A549 (cell line): ENCODE results near the gene MTERF1. TPM values are rescaled to one million over a fixed set of nuclear protein-coding genes. Genes with fewer than 3 reads are reported as not detected.

Source experiments
- ATAC-seq, 2 experiments: fragments of 200-7000 bp in 1 of 2; fragments of >200 bp in 1 of 2; cut with Nextera tagmentation in 1 of 2; cut with Tn5 transposase in 1 of 2; 3 replicates each; pipeline versions ENCODE4 v1.8.0 to v1.9.1; 2018 to 2020; ENCODE audit warnings: mild to moderate bottlenecking in 1 of 2, moderate library complexity in 1 of 2
- CTCF ChIA-PET: fragments of 300-600 bp; sonication (Branson Sonifier 250); formaldehyde crosslinking; extraction: SDS; loops from one replicate; lab custom pipeline; 2021; ENCODE audit warnings: antibody characterized with exemption, inconsistent platforms; lab: Yijun Ruan, JAX
- POLR2A ChIA-PET: fragments of 350-600 bp; formaldehyde crosslinking; extraction: SDS; loops from one replicate; lab custom pipeline; 2021; ENCODE audit warnings: antibody characterized with exemption, inconsistent platforms; lab: Yijun Ruan, JAX
- DNase-seq, 2 experiments: peaks; one replicate each; pipeline versions ENCODE4 v3.0.0 to v3.0.0-alpha.2; 2011 to 2016; ENCODE audit warnings: low read depth in 1 of 2, low spot score in 1 of 2
- FAIRE-seq: peaks from 2 replicates; lab custom pipeline; 2011; peaks lifted over from hg19 to GRCh38; lab: Jason Lieb, UNC
- H3K27ac ChIP-seq, 2 experiments: fragments of >200 bp; sonication (Bioruptor Twin); formaldehyde crosslinking; 3 replicates each; pipeline ENCODE4 v1.5.1; 2016 to 2017
- H3K4me1 ChIP-seq: fragments of >200 bp; sonication (Bioruptor Twin); formaldehyde crosslinking; 3 replicates; pipeline ENCODE4 v1.6.1; 2016
- H3K4me2 ChIP-seq: fragments of >200 bp; sonication (Bioruptor Twin); formaldehyde crosslinking; 3 replicates; pipeline ENCODE4 v1.6.1; 2016
- H3K4me3 ChIP-seq: fragments of >200 bp; sonication (Bioruptor Twin); formaldehyde crosslinking; 3 replicates; pipeline ENCODE4 v1.5.1; 2016
- H3K9me3 ChIP-seq: fragments of >200 bp; sonication (Bioruptor Twin); formaldehyde crosslinking; 3 replicates; pipeline ENCODE4 v1.6.1; 2016
- CBX2 ChIP-seq: fragments of 200-600 bp; sonication (generic); IDR thresholded peaks from 2 replicates; pipeline ENCODE4 v1.6.1; 2016; ENCODE audit warnings: low read depth, mild to moderate bottlenecking, borderline replicate concordance
- CBX8 ChIP-seq: fragments of 200-600 bp; sonication (generic); IDR thresholded peaks from 2 replicates; pipeline ENCODE4 v1.6.1; 2016
- CHD2 ChIP-seq: fragments of 150-350 bp; IDR thresholded peaks from 2 replicates; pipeline ENCODE4 v1.6.1; 2014; ENCODE audit warnings: low read length; ENCODE audit not compliant: partially characterized antibody
- EHF ChIP-seq: fragments of 250-450 bp; sonication (Bioruptor Pico); IDR thresholded peaks from 2 replicates; pipeline ENCODE4 v1.5.0; 2020; ENCODE audit warnings: mild to moderate bottlenecking
- EHMT2 ChIP-seq: fragments of 200-600 bp; sonication (generic); IDR thresholded peaks from 2 replicates; pipeline ENCODE4 v1.6.1; 2016; ENCODE audit warnings: antibody characterized with exemption, low read depth, mild to moderate bottlenecking, moderate library complexity
- EP300 ChIP-seq, 2 experiments: fragments of >200 bp; sonication (Bioruptor Twin); formaldehyde crosslinking; IDR thresholded peaks; 2 replicates in 1 of 2; 3 replicates in 1 of 2; pipeline ENCODE4 v1.6.1; 2016 to 2017
- FOXS1 ChIP-seq: fragments of 250-450 bp; sonication (Bioruptor Pico); IDR thresholded peaks from 2 replicates; pipeline ENCODE4 v1.5.0; 2020; ENCODE audit warnings: mild to moderate bottlenecking, moderate library complexity
- HDAC2 ChIP-seq: fragments of 200-600 bp; sonication (generic); IDR thresholded peaks from 2 replicates; pipeline ENCODE4 v1.6.1; 2016
- HOXA7 ChIP-seq: fragments of 250-450 bp; sonication (Bioruptor Pico); IDR thresholded peaks from 2 replicates; pipeline ENCODE4 v1.5.0; 2020; ENCODE audit warnings: mild to moderate bottlenecking, moderate library complexity
- HOXB5 ChIP-seq: fragments of 250-450 bp; sonication (Bioruptor Pico); IDR thresholded peaks from 2 replicates; pipeline ENCODE4 v1.5.0; 2020; ENCODE audit warnings: mild to moderate bottlenecking, moderate library complexity
- JUN ChIP-seq, 2 experiments: fragments of >200 bp; sonication (Bioruptor Twin); formaldehyde crosslinking; IDR thresholded peaks; 2 replicates in 1 of 2; 3 replicates in 1 of 2; pipeline ENCODE4 v1.6.1; 2016 to 2017
- MAFK ChIP-seq: fragments of 450-650 bp; IDR thresholded peaks from 2 replicates; pipeline ENCODE4 v1.6.1; 2014; ENCODE audit not compliant: partially characterized antibody
- MYC ChIP-seq: IDR thresholded peaks from 2 replicates; pipeline ENCODE4 v1.6.1; 2012; ENCODE audit warnings: mild to moderate bottlenecking, inconsistent platforms, low read length, improper control_type of control experiment, borderline replicate concordance
- NR3C1 ChIP-seq: fragments of >200 bp; sonication (Bioruptor Twin); formaldehyde crosslinking; IDR thresholded peaks from 3 replicates; pipeline ENCODE4 v1.6.1; 2017
- PHF8 ChIP-seq: fragments of 200-600 bp; sonication (generic); IDR thresholded peaks from 2 replicates; pipeline ENCODE4 v1.6.1; 2016; ENCODE audit warnings: low read depth, mild to moderate bottlenecking, antibody characterized with exemption, moderate library complexity, borderline replicate concordance
- POLR2A ChIP-seq: IDR thresholded peaks from 2 replicates; pipeline ENCODE4 v1.6.1; 2012; ENCODE audit warnings: mild to moderate bottlenecking, low read length
- POLR2AphosphoS2 ChIP-seq: conservative IDR thresholded peaks from 2 replicates; pipeline ENCODE4 v1.6.1; 2012; ENCODE audit warnings: low read length, improper control_type of control experiment, inconsistent platforms
- SMC3 ChIP-seq: fragments of >200 bp; sonication (Bioruptor Twin); formaldehyde crosslinking; IDR thresholded peaks from 3 replicates; pipeline ENCODE4 v1.6.1; 2018; ENCODE audit warnings: inconsistent platforms
- TP53 ChIP-seq: fragments of 250-450 bp; sonication (Bioruptor Pico); IDR thresholded peaks from 2 replicates; pipeline ENCODE4 v1.5.0; 2021; ENCODE audit warnings: mild to moderate bottlenecking, moderate library complexity
- ZC3H11A ChIP-seq: fragments of 450-650 bp; IDR thresholded peaks from 2 replicates; pipeline ENCODE4 v1.6.1; 2014; ENCODE audit warnings: antibody characterized with exemption, mild to moderate bottlenecking
- ZFP36 ChIP-seq: fragments of 450-650 bp; IDR thresholded peaks from 2 replicates; pipeline ENCODE4 v1.6.1; 2014; ENCODE audit warnings: borderline replicate concordance; ENCODE audit not compliant: partially characterized antibody
- ZNF302 ChIP-seq: fragments of 250-450 bp; sonication (Bioruptor Pico); IDR thresholded peaks from 2 replicates; pipeline ENCODE4 v1.9.0; 2021; ENCODE audit warnings: inconsistent platforms, mild to moderate bottlenecking, moderate library complexity
- WGBS: methylation state at CpG from one replicate; pipeline ENCODE4 v1.1.6; 2017; ENCODE audit errors: missing lambda C conversion rate; 5-methylcytosine and 5-hydroxymethylcytosine counted together
- polyA plus RNA-seq, 4 experiments: library from polyadenylated mRNA; depleted of rRNA in 3 of 4; stranded (reverse); fragments of >200 nt; fragmentation: RNase III in 1 of 4; extraction: RNeasy Plus Mini Kit Qiagen cat#74134 plus additional on column Dnase treatment in 1 of 4; gene quantifications; 2 replicates in 3 of 4; 3 replicates in 1 of 4; pipeline ENCODE4 v1.2.3, GENCODE V29; 2011 to 2017
- TF ChIP-seq, protein P1 (sequence below): fragments of 250-450 bp; sonication (Bioruptor Pico); IDR thresholded peaks from 2 replicates; pipeline ENCODE4 v1.5.0; 2021; ENCODE audit warnings: mild to moderate bottlenecking, moderate library complexity, borderline replicate concordance
- TF ChIP-seq, protein P2 (sequence below): IDR thresholded peaks from 2 replicates; pipeline ENCODE4 v1.6.1; 2012
- TF ChIP-seq, protein P3 (sequence below): IDR thresholded peaks from 2 replicates; pipeline ENCODE4 v1.6.1; 2012

Gene MTERF1
- polyA plus RNA-seq, 2 of the 4 experiments (the other 2 are of a cell fraction), result 12.8 to 20.1 TPM

DNA sequence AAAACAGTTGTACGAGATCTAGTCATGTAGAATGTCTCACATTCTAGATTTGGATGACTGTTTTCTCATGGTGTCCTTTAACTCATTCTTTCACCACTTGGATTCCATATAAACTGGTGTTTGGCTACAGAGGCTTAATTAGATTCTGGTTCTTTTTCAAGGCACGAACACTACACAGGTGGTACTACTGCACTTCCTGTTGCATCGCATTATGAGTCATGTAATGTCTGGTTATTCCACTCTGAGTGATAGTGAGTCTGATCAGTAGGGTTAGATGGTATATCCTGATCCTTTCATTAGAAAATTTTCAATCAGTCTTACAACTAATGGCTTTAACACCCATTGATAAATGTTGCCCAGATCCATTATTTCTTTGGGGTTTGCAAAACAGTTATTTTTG, 49.0 kb upstream of the MTERF1 start:
- Histone ChIP-seq H3K4me3 (no peak overlapping the region), H3K9me3 (no peaks in the 10 kb centered on the region), H3K4me1 (no peaks in the 10 kb centered on the region)
- ChIA-PET CTCF (interaction anchor here (0.6 kb wide), 1 partner anchor 555 kb away, joined by 3 read pairs; no protein-coding TSS in a partner anchor), POLR2A (no interaction called here)
- ATAC-seq, result peak; percentile 58 to 76; a peak in 4 of 6 replicates
- TF ChIP-seq CBX2 (no peak), TP53 (CRISPR knock-in tag) (no peak), HOXB5 (CRISPR knock-in tag) (no peak), EP300 (IDR thresholded peaks at IDR 0.05) (no peak), POLR2AphosphoS2 (no peak), HOXA7 (CRISPR knock-in tag) (no peak)
- TF ChIP-seq, all 56 proteins: peak for 0
- Histone ChIP-seq H3K27ac (no peak overlapping the region), H3K4me2 (no peak overlapping the region)
- 37% methylated on average over 3 of the region's 3 CpGs for WGBS
- DNase-seq, result peak in 1 of 2 experiments; percentile 13
- no peak for FAIRE-seq

- no peak for FAIRE-seq
- CTCF ChIA-PET, result no interaction called here
- 35% methylated on average over 6 of the region's 6 CpGs for WGBS
- no peak for ATAC-seq
- DNase-seq, result no peak
- no peak overlapping the region for H3K27ac ChIP-seq
- no peaks in the 10 kb centered on the region for H3K4me1 ChIP-seq
- no peak overlapping the region for H3K4me2 ChIP-seq
- 0 out of 2 replicates have a peak, but pooled peaks have one; percentile 48 for TF ChIP-seq CBX8
- no peak for TF ChIP-seq NR3C1
- no peak overlapping the region for H3K4me3 ChIP-seq
- POLR2A ChIA-PET, result no interaction called here
- H3K9me3 ChIP-seq, result no peaks in the 10 kb centered on the region
Observed at GRCh38 chr7:91927912-91928311, 47.4 kb upstream of the MTERF1 start.

- CTCF ChIA-PET, result interaction anchor here (1.4 kb wide), 1 partner anchor 11 kb away, joined by 3 read pairs; no protein-coding TSS in a partner anchor
Observed at GRCh38 chr7:91922857-91923256, 42.4 kb upstream of the MTERF1 start.

GRCh38 chr7:91918356-91918755, 37.9 kb upstream of the MTERF1 start:
- no peak overlapping the region for H3K4me3 ChIP-seq
- DNase-seq (no peak), FAIRE-seq (no peak), ATAC-seq (no peak)
- H3K4me2 ChIP-seq, result no peak overlapping the region
- ChIA-PET POLR2A (no interaction called here), CTCF (no interaction called here)
- H3K9me3 ChIP-seq, result no peaks in the 10 kb centered on the region
- H3K27ac ChIP-seq, result no peak overlapping the region
- TF ChIP-seq POLR2AphosphoS2, result no peak
- no peak for TF ChIP-seq EHMT2
- no peak for TF ChIP-seq ZFP36
- no peak for TF ChIP-seq ZNF302 (CRISPR knock-in tag)
- TF ChIP-seq CBX8, result no peak
- no peak for TF ChIP-seq PHF8
- TF ChIP-seq SMC3, result no peak
- no peak for TF ChIP-seq FOXS1
- TF ChIP-seq ZC3H11A, result no peak
- TF ChIP-seq EHF, result no peak
- TF ChIP-seq, protein P1, sequence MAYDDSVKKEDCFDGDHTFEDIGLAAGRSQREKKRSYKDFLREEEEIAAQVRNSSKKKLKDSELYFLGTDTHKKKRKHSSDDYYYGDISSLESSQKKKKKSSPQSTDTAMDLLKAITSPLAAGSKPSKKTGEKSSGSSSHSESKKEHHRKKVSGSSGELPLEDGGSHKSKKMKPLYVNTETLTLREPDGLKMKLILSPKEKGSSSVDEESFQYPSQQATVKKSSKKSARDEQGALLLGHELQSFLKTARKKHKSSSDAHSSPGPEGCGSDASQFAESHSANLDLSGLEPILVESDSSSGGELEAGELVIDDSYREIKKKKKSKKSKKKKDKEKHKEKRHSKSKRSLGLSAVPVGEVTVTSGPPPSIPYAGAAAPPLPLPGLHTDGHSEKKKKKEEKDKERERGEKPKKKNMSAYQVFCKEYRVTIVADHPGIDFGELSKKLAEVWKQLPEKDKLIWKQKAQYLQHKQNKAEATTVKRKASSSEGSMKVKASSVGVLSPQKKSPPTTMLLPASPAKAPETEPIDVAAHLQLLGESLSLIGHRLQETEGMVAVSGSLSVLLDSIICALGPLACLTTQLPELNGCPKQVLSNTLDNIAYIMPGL (CRISPR knock-in tag), result no peak
- no peak for TF ChIP-seq TP53 (CRISPR knock-in tag)
- no peak for TF ChIP-seq HDAC2
- no peak for TF ChIP-seq POLR2A
- 0% methylated on average over 1 of the region's 1 CpG for WGBS
- H3K4me1 ChIP-seq, result no peaks in the 10 kb centered on the region

More at GRCh38 chr7:91922857-91923256, 42.4 kb upstream of the MTERF1 start:
- TF ChIP-seq EHMT2 (no peak), CHD2 (no peak), JUN (IDR thresholded peaks at IDR 0.05) (no peak), MYC (no peak), MAFK (no peak)
- TF ChIP-seq, protein P2, sequence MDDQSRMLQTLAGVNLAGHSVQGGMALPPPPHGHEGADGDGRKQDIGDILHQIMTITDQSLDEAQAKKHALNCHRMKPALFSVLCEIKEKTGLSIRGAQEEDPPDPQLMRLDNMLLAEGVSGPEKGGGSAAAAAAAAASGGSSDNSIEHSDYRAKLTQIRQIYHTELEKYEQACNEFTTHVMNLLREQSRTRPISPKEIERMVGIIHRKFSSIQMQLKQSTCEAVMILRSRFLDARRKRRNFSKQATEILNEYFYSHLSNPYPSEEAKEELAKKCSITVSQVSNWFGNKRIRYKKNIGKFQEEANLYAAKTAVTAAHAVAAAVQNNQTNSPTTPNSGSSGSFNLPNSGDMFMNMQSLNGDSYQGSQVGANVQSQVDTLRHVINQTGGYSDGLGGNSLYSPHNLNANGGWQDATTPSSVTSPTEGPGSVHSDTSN, result no peak
- TF ChIP-seq, protein P3, sequence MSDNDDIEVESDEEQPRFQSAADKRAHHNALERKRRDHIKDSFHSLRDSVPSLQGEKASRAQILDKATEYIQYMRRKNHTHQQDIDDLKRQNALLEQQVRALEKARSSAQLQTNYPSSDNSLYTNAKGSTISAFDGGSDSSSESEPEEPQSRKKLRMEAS, result no peak
- TF ChIP-seq, all 56 proteins: peak for 0
- Histone ChIP-seq H3K4me1 (no peaks in the 10 kb centered on the region), H3K4me3 (no peak overlapping the region), H3K27ac (no peak overlapping the region), H3K9me3 (no peaks in the 10 kb centered on the region), H3K4me2 (no peak overlapping the region)
- 48% methylated on average over 4 of the region's 4 CpGs for WGBS
- no peak for ATAC-seq
- POLR2A ChIA-PET, result no interaction called here
- FAIRE-seq, result no peak
- no peak for DNase-seq
